HEK293 (cell line): Measurements from ENCODE around the gene SNCB.

Experiments used
- CTCF ChIA-PET: fragments of 350-600 bp; formaldehyde crosslinking; extraction: SDS; loops from one replicate; lab custom pipeline; 2021; ENCODE audit warnings: antibody characterized with exemption; lab: Yijun Ruan, JAX
- POLR2A ChIA-PET: fragments of 300-600 bp; formaldehyde crosslinking; extraction: SDS; loops from one replicate; lab custom pipeline; 2020; ENCODE audit warnings: antibody characterized with exemption, inconsistent platforms; lab: Yijun Ruan, JAX
- H3K27ac ChIP-seq: fragments of 200-500 bp; sonication (Bioruptor generic); 2 replicates; pipeline ENCODE4 v1.5.1; 2014; ENCODE audit warnings: low read depth, low read length, control low read depth, inconsistent platforms; ENCODE audit errors: extremely low read depth
- H3K36me3 ChIP-seq, 2 experiments: fragments of 200-500 bp in 1 of 2; sonication (Bioruptor generic) in 1 of 2; 1 replicate in 1 of 2; 2 replicates in 1 of 2; pipeline ENCODE4 v1.5.1; 2014 to 2017; ENCODE audit warnings: inconsistent platforms in 2 of 2, low read length in 2 of 2; ENCODE audit not compliant: control insufficient read depth in 2 of 2, insufficient read depth in 1 of 2
- H3K4me1 ChIP-seq: fragments of 200-500 bp; sonication (Bioruptor generic); 2 replicates; pipeline ENCODE4 v1.5.1; 2014; ENCODE audit warnings: mild to moderate bottlenecking, low read length, inconsistent platforms; ENCODE audit not compliant: control insufficient read depth, insufficient read depth
- H3K4me3 ChIP-seq: 2 replicates; pipeline ENCODE4 v1.5.1; 2011; ENCODE audit warnings: low read depth, mild to moderate bottlenecking, control low read depth, low read length, moderate library complexity
- H3K9me3 ChIP-seq: fragments of 200-500 bp; sonication (Bioruptor generic); 2 replicates; pipeline ENCODE4 v1.5.1; 2014; ENCODE audit warnings: low read depth, low read length, inconsistent platforms; ENCODE audit not compliant: control insufficient read depth, insufficient read depth
- HOXA7 ChIP-seq: sonication (generic); formaldehyde crosslinking; IDR thresholded peaks from 2 replicates; pipeline ENCODE4 v1.8.1; 2022; ENCODE audit warnings: missing genetic modification reagents, borderline replicate concordance
- REST ChIP-seq: fragments of 450-650 bp; formaldehyde crosslinking; IDR thresholded peaks from 2 replicates; pipeline ENCODE4 v1.5.1; 2016; ENCODE audit warnings: missing biosample characterization, missing genetic modification characterization
- WT1 ChIP-seq: fragments of 450-650 bp; formaldehyde crosslinking; IDR thresholded peaks from 2 replicates; pipeline ENCODE4 v1.5.1; 2016; ENCODE audit warnings: missing biosample characterization, missing genetic modification characterization
- YY1 ChIP-seq: fragments of 450-650 bp; formaldehyde crosslinking; IDR thresholded peaks from 2 replicates; pipeline ENCODE4 v1.5.1; 2018; ENCODE audit warnings: missing biosample characterization, missing genetic modification characterization
- ZBTB10 ChIP-seq: fragments of 450-650 bp; formaldehyde crosslinking; IDR thresholded peaks from 2 replicates; pipeline ENCODE4 v1.5.1; 2016; ENCODE audit warnings: missing biosample characterization, missing genetic modification characterization
- ZNF121 ChIP-seq: fragments of 450-650 bp; formaldehyde crosslinking; IDR thresholded peaks from 2 replicates; pipeline ENCODE4 v1.5.1; 2016; ENCODE audit warnings: missing biosample characterization, missing genetic modification characterization
- ZNF146 ChIP-seq: fragments of 450-650 bp; formaldehyde crosslinking; IDR thresholded peaks from 2 replicates; pipeline ENCODE4 v1.5.1; 2016; ENCODE audit warnings: missing biosample characterization, missing genetic modification characterization
- ZNF155 ChIP-seq: fragments of 450-650 bp; formaldehyde crosslinking; IDR thresholded peaks from 2 replicates; pipeline ENCODE4 v1.5.1; 2016; ENCODE audit warnings: missing biosample characterization, missing genetic modification characterization
- ZNF184 ChIP-seq: fragments of 450-650 bp; IDR thresholded peaks from 2 replicates; pipeline ENCODE4 v1.5.1; 2018; ENCODE audit warnings: missing biosample characterization, mild to moderate bottlenecking, missing genetic modification characterization
- ZNF223 ChIP-seq: fragments of 450-650 bp; formaldehyde crosslinking; IDR thresholded peaks from 2 replicates; pipeline ENCODE4 v1.5.1; 2016; ENCODE audit warnings: missing biosample characterization, missing genetic modification characterization
- ZNF449 ChIP-seq: fragments of 450-650 bp; formaldehyde crosslinking; IDR thresholded peaks from 2 replicates; pipeline ENCODE4 v1.5.1; 2017; ENCODE audit warnings: missing biosample characterization, mild to moderate bottlenecking, missing genetic modification characterization, moderate library complexity
- ZNF555 ChIP-seq: fragments of 450-650 bp; formaldehyde crosslinking; conservative IDR thresholded peaks from 2 replicates; pipeline ENCODE4 v1.5.1; 2017; ENCODE audit warnings: missing biosample characterization, mild to moderate bottlenecking, missing genetic modification characterization, inconsistent platforms
- ZNF558 ChIP-seq: fragments of 450-650 bp; formaldehyde crosslinking; IDR thresholded peaks from 2 replicates; pipeline ENCODE4 v1.5.1; 2016; ENCODE audit warnings: missing biosample characterization, missing genetic modification characterization
- ZNF623 ChIP-seq: fragments of 450-650 bp; formaldehyde crosslinking; IDR thresholded peaks from 2 replicates; pipeline ENCODE4 v1.5.1; 2016; ENCODE audit warnings: missing biosample characterization, missing genetic modification characterization
- ZNF654 ChIP-seq: fragments of 450-650 bp; formaldehyde crosslinking; IDR thresholded peaks from 2 replicates; pipeline ENCODE4 v1.5.1; 2016; ENCODE audit warnings: low read depth, missing biosample characterization, missing genetic modification characterization
- ZNF707 ChIP-seq: fragments of 450-650 bp; formaldehyde crosslinking; IDR thresholded peaks from 2 replicates; pipeline ENCODE4 v1.5.1; 2016; ENCODE audit warnings: missing biosample characterization, missing genetic modification characterization
- ZSCAN16 ChIP-seq: fragments of 450-650 bp; formaldehyde crosslinking; IDR thresholded peaks from 2 replicates; pipeline ENCODE4 v1.5.1; 2016; ENCODE audit warnings: missing biosample characterization, missing genetic modification characterization
- ZSCAN4 ChIP-seq: fragments of 450-650 bp; formaldehyde crosslinking; IDR thresholded peaks from 2 replicates; pipeline ENCODE4 v1.5.1; 2017; ENCODE audit warnings: missing biosample characterization, missing genetic modification characterization
- TF ChIP-seq, protein P1 (sequence below): fragments of 450-650 bp; formaldehyde crosslinking; IDR thresholded peaks from 2 replicates; pipeline ENCODE4 v1.5.1; 2016; ENCODE audit warnings: missing biosample characterization, missing genetic modification characterization

Gene SNCB

DNA sequence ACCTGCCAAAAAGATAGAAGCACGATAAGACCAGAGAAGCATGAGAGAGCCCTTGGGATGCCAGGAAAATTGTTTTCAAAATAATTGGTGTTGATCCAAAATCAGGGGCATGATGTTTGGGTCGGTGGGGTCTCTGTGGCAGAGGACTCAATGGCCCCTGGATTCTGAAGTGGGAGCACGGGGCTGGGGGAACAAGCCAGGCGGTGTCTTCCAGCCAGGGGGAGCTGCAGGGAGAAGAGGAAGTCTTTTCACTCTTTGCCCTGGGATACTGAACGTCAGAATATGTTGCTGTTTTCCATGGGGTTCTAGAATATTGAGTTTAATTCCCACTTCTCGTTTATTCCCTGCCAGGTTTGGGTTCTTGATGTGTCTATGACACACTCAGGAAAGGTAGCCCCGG is 37.3 kb upstream of the SNCB start:
- TF ChIP-seq ZNF223 (tag by site-specific recombination) (no peak), YY1 (tag by site-specific recombination) (no peak), HOXA7 (CRISPR knock-in tag) (no peak), WT1 (tag by site-specific recombination) (no peak), ZNF184 (no peak), ZNF146 (tag by site-specific recombination) (no peak), ZNF558 (tag by site-specific recombination) (no peak), ZNF654 (tag by site-specific recombination) (no peak), ZSCAN16 (tag by site-specific recombination) (no peak), ZBTB10 (tag by site-specific recombination) (no peak), ZNF449 (tag by site-specific recombination) (no peak)
- TF ChIP-seq, protein P1, sequence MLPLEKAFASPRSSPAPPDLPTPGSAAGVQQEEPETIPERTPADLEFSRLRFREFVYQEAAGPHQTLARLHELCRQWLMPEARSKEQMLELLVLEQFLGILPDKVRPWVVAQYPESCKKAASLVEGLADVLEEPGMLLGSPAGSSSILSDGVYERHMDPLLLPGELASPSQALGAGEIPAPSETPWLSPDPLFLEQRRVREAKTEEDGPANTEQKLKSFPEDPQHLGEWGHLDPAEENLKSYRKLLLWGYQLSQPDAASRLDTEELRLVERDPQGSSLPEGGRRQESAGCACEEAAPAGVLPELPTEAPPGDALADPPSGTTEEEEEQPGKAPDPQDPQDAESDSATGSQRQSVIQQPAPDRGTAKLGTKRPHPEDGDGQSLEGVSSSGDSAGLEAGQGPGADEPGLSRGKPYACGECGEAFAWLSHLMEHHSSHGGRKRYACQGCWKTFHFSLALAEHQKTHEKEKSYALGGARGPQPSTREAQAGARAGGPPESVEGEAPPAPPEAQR, result no peak
- Histone ChIP-seq H3K9me3 (no peaks in the 10 kb centered on the region), H3K4me3 (no peak overlapping the region), H3K27ac (no peak overlapping the region), H3K4me1 (no peaks in the 10 kb centered on the region), H3K36me3 (no peaks in the 10 kb centered on the region)
- CTCF ChIA-PET, result interaction anchor here (0.6 kb wide), 2 partner anchors 10 to 353 kb away, joined by 3 read pairs; no protein-coding TSS in a partner anchor
- POLR2A ChIA-PET, result no interaction called here

- H3K9me3 ChIP-seq, result no peaks in the 10 kb centered on the region
- H3K4me1 ChIP-seq, result no peaks in the 10 kb centered on the region
- H3K27ac ChIP-seq, result no peak overlapping the region
- H3K4me3 ChIP-seq, result no peak overlapping the region
- ChIA-PET CTCF (no interaction called here), POLR2A (no interaction called here)
- no peaks in the 10 kb centered on the region for H3K36me3 ChIP-seq
- no peak for TF ChIP-seq ZNF155 (tag by site-specific recombination)
- no peak for TF ChIP-seq ZNF121 (tag by site-specific recombination)
- TF ChIP-seq ZNF555 (tag by site-specific recombination), result no peak
- peak; percentile 95 for TF ChIP-seq ZNF623 (tag by site-specific recombination)
Measured at GRCh38 chr5:176665517-176665916, 35.2 kb upstream of the SNCB start.

DNA sequence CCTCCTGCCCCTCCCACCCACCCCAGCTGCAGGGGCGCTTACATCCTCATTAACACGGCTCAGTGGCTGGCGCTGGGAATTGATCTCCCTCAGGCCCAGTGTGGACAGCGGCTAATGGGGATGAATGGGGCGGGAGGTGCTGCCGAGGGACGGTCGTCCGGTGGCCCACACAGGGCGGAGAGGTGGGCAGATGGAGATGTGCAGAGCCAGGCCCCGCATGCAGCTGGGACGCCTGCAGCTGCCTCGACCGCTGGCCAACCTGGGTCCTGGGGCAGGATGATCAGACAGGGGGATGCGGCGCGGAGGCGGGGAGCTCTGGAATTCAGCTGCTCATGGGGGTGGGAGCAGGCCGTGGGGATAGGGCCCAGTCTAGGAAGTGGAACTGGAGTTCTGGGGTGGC is 34.6 kb upstream of the SNCB start:
- Histone ChIP-seq H3K4me3 (no peak overlapping the region), H3K4me1 (no peaks in the 10 kb centered on the region), H3K27ac (no peak overlapping the region), H3K9me3 (no peaks in the 10 kb centered on the region), H3K36me3 (no peaks in the 10 kb centered on the region)
- POLR2A ChIA-PET, result no interaction called here
- CTCF ChIA-PET, result interaction anchor here (0.5 to 0.8 kb wide), 2 partner anchors 86 to 294 kb away, joined by 3 to 4 read pairs; no protein-coding TSS in a partner anchor
- no peak for TF ChIP-seq ZNF707
- TF ChIP-seq ZSCAN4 (tag by site-specific recombination), result no peak
- no peak for TF ChIP-seq ZNF146 (tag by site-specific recombination)
- TF ChIP-seq, protein P1, result no peak
- TF ChIP-seq REST, result no peak
